Mucosa of descending colon (tissue), 3 donors: ENCODE results near the gene MINAR2. TPM values are rescaled to one million over a fixed set of nuclear protein-coding genes. Genes with fewer than 3 reads are reported as not detected.

Experiments used
- ATAC-seq: fragments of 200-7000 bp; cut with Tn5 transposase; one replicate; pipeline ENCODE4 v1.9.1; 2020; ENCODE audit warnings: mild to moderate bottlenecking, moderate library complexity
- DNase-seq, 3 donors: peaks; one replicate each; pipeline ENCODE4 v3.0.0-alpha.2; 2020
- H3K36me3 ChIP-seq: fragments of 200-600 bp; one replicate; pipeline ENCODE4 v1.8.0; 2021; ENCODE audit warnings: low read depth, mild to moderate bottlenecking
- H3K4me1 ChIP-seq: fragments of 200-600 bp; one replicate; pipeline ENCODE4 v1.8.0; 2021; ENCODE audit warnings: low read depth, mild to moderate bottlenecking
- H3K4me3 ChIP-seq: fragments of 200-600 bp; one replicate; pipeline ENCODE4 v1.8.0; 2021; ENCODE audit warnings: mild to moderate bottlenecking
- H3K9me3 ChIP-seq: fragments of 200-600 bp; one replicate; pipeline ENCODE4 v1.8.0; 2021; ENCODE audit warnings: mild to moderate bottlenecking
- CTCF ChIP-seq: fragments of 200-600 bp; IDR thresholded peaks from one replicate; pipeline ENCODE4 v1.8.0; 2022; ENCODE audit warnings: antibody characterized with exemption, mild to moderate bottlenecking
- intact Hi-C, 2 donors: fragments of 100-400 bp; cut with DNase I in 1 of 2; cut with micrococcal nuclease in 1 of 2; formaldehyde crosslinking; loops; one replicate each; pipeline versions ENCODE4 v1.11.0 to v1.11.1; 2022; cut with DNase I, micrococcal nuclease
- total RNA-seq, 3 donors: library from RNA; stranded (reverse); fragmentation: NEBNext Ultra II Directional in 2 of 3; extraction: Animal tissue kit (Norgen Biotek cat#: 25700) in 2 of 3; gene quantifications; one replicate each; pipeline versions ENCODE4 v1.2.1 to v1.2.4, GENCODE V29; 2021 to 2023
- donor health status: DM: no; HTN: no; CAD: no; lungs with moderate emphysema.
- donor health status: DM: no; HTN: no; CAD: no.
- donor health status: DM: no; HTN: yes; CAD: no.

Gene MINAR2
- total RNA-seq, 3 donors from 2014 or later: not detected

- TF ChIP-seq CTCF: no peak
- no peaks in the 10 kb centered on the region for H3K36me3 ChIP-seq
- H3K4me1 ChIP-seq: no peaks in the 10 kb centered on the region
- ATAC-seq (no peak), DNase-seq (no peak)
- no peaks in the 10 kb centered on the region for H3K9me3 ChIP-seq
- H3K4me3 ChIP-seq: no peak overlapping the region
- intact Hi-C loops: no loop called here
These were observed 1.9 kb upstream of the MINAR2 start for GRCh38 chr5:129745997-129746396.

DNA sequence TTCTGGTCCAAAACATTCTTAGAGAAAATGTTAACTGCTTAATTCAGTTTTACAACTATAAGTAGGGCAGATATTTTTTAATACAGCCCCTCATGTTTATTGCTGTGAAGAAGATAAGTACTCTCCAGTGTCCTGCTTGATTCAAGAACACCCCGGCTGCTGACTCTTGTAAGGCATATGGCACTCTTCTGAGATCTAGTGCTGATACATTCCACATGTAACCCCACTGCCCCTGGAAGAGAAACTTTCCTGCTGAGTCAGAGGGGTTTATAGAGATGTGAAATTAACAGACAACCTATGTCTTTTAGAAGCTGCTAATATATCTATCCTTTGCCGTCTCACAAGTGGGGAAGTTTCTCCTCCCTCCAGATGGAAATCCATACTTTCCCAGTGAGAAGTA, 1.0 kb upstream of the MINAR2 start:
- Histone ChIP-seq H3K4me3 (no peak overlapping the region), H3K36me3 (no peaks in the 10 kb centered on the region), H3K4me1 (no peaks in the 10 kb centered on the region), H3K9me3 (no peaks in the 10 kb centered on the region)
- TF ChIP-seq CTCF: no peak
- ATAC-seq: no peak
- no peak for DNase-seq
- intact Hi-C loops: no loop called here

- DNase-seq (no peak), ATAC-seq (no peak)
- Histone ChIP-seq H3K36me3 (no peaks in the 10 kb centered on the region), H3K4me3 (no peak overlapping the region), H3K9me3 (no peaks in the 10 kb centered on the region), H3K4me1 (no peaks in the 10 kb centered on the region)
- intact Hi-C loops: no loop called here
- no peak for TF ChIP-seq CTCF
These were observed 1.3 kb downstream of the MINAR2 start for GRCh38 chr5:129748913-129749880.

- intact Hi-C loops: no loop called here
- ATAC-seq (no peak), DNase-seq (no peak)
- no peaks in the 10 kb centered on the region for H3K36me3 ChIP-seq
- H3K4me1 ChIP-seq: no peaks in the 10 kb centered on the region
- no peak for TF ChIP-seq CTCF
- H3K9me3 ChIP-seq: no peaks in the 10 kb centered on the region
- H3K4me3 ChIP-seq: no peak overlapping the region
These were observed 12.9 kb downstream of the MINAR2 start for GRCh38 chr5:129760636-129761325.

DNA sequence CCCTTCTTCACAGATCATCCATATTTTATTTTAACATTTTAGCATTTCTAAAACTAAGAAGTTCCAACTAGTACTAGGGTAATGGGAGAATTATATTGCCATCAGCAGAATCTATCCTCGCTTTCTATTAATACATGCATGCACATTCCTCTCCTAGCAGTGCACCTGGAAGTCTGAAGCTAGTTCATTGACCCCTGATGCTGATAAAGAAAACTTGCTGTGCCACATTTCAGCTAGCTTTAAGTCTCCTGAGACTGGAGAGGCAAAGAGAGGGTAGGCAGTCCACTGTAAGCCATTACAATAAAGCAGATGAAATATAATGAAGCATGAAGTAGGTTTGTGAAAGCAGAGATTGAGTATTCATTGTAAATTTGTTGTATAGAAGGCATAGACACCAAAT, 15.8 kb downstream of the MINAR2 start:
- no peaks in the 10 kb centered on the region for H3K36me3 ChIP-seq
- H3K4me1 ChIP-seq: no peaks in the 10 kb centered on the region
- no peak for TF ChIP-seq CTCF
- intact Hi-C loops: no loop called here
- DNase-seq (no peak), ATAC-seq (no peak)
- no peak overlapping the region for H3K4me3 ChIP-seq
- no peaks in the 10 kb centered on the region for H3K9me3 ChIP-seq
